Pons (tissue), 1 donor: Measurements from ENCODE around the gene SLC2A4RG.
"Not testable (repeated sequence)": the region's sequence is repeated elsewhere in the genome, so short reads cannot be mapped to it uniquely, and the experiment has no call there.

Experiments
- DNase-seq: peaks from one replicate; pipeline ENCODE4 v3.0.0-alpha.2; 2016; ENCODE audit warnings: low spot score

SLC2A4RG gene

DNA sequence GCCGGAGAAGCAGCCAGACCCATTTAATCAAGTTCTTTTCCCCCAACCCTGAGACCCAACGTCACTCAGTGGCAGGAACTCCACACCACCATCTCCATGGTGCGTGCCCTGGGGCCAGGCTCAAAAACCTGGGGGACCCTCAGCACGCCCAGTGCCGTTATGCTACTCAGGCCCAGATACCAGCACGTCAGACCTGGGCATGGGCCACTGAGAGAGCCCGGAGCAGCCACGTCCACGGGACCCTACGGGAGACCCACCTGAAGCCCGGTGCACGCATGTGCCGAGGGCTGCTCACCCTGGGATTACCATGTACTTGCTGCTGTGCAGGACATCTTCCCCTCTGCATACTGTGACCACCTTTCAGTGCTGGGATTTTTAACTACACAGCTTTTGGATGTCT lies 13.8 kb downstream of the SLC2A4RG start:
- no peak for DNase-seq

DNA sequence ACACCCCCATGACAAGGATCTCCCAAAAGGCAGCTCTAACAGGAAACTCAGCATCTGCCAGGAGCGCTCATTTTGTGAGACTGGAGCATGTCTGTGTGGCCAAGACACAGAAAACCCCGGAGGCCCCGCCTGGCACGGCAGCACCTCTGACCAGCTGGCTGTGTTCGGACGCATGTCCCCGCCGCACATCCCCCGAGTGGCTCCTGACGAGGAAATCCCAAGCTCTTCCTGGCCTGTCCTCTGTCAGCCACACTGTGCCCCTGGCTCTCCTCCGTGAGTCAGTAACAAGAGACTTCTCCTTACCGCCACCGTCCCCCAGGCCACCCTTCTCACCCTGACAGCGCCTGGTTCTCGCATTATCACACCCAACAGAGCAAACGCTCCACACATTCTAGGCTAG lies 14.4 kb downstream of the SLC2A4RG start:
- DNase-seq, result no peak

DNA sequence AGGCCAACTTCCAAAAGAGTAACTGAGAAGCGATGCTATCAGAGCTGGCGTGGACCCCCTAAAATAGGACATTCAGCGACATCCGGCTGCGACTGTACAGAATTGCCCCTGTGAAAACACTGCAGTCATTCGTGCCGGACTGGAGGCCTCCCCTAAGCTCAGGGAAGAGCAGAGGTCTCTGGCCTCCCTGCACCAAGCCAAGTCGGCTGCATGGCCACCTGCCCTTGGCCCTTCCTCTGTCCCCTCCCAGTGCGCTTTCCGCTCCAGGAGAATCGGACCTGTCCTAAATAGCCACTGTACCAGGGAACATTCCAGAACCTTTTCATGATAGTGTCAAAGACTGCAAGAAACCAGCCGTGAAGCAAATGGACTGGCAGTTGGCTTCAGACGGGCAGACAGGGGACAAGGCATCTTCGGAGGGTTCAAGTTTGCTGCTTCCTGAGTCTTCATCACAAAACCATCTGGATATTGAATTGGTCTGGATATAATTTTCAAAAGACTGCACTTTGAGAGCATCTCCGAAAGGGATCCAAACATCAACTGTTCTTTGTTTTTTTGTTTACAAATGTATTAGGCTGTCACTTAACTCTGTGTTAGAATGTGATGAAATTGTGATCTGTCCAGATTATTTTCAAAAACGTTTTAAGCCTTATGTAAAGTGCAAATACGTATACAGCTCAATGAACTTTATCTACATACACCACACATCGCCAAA lies 16.5 kb downstream of the SLC2A4RG start:
- no peak for DNase-seq

DNA sequence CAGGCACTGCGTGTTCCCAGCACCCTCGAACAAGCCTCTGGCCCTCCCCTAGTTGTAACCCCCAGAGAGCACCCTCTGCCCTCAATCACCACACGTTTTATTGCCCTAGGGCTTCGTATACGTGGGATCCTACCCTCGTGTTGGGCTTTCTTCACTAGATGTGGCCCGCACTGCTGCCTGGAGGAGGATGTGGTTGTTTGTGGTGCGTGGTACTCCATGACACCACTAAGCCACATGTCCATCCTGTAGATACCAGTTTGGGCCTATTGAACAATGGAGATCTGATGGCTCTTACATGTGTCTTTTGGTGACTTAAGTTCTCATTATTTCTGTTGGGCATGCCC lies 17.0 kb downstream of the SLC2A4RG start:
- DNase-seq, result no peak

DNA sequence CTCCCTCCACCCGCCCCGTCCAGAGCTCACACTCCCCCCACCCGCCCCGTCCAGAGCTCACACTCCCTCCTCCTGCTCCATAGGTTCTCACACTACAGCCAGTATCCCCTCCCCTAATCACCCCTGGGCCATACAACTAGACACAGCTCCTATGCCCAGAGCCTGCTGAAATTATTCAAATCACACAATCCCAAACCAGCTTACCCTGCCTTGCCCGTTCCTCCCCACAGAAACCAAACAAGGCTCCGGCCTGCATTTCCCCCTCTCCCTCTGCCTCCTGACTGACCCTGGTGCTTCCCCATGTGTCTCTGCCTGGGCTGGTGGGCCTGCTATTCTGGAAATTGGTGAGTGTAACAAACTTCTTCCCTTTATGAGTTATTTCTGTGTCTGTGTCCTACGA lies 18.6 kb downstream of the SLC2A4RG start:
- no peak for DNase-seq

DNA sequence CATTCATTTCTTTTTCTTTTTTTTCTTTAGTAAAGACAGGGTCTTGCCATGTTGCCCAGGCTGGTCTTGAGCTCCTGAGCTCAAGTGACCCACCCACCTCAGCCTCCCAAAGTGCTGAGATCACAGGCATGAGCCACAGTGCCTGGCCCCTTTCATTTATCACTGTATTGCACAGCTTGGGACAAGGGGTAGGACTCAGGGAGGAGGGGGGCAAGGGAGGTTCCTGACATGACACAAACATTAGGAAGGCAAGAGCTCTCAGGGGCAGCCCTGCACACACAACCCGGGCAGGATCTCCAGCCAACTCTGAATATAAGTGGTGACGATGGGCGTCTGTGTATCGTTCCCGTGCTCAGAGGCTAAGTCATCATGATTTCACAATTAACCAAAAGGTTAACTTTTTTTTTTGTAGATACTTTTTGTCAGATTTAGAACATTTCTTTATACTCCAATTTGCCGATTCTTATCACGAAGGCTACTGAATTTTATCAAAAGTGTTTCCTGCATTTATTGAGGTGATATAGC lies 19.9 kb downstream of the SLC2A4RG start:
- no peak for DNase-seq

DNA sequence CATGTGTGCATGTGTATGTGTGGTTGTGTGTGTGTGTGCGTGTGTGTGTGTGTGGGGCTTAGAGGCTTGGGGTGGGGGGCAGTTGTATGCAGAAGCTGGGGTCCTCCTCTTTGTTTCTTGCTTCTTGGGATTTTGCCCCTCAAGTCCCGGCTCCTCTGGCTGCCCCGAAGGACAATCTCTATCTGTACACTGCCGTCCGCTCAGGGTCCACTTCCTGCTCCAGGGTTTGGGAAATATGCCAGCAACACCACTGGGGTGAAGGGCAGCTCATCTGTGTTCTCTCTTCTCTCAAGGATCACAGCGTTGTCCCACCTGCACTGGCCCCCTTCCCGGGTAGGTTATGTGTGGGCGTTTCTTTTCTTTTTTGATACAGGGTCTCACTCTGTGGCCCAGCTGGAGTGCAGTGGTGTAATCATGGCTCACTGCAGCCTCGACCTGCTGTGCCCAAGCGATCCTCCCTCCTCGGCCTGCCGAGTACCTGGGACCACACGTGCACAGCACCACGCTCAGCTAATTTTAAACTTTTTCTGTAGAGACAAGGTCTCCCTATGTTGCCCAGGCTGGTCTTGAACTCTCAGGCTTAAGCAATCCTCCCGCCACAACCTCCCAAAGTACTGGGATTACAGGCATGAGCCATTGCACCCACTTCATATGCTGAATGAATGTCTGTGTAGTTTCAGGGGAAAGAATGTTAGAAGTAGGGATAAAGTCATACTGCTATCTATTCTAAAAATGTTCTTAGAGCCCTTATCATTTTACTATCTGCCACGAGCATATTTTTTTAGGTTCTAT lies 25.7 kb downstream of the SLC2A4RG start:
- no peak for DNase-seq

DNA sequence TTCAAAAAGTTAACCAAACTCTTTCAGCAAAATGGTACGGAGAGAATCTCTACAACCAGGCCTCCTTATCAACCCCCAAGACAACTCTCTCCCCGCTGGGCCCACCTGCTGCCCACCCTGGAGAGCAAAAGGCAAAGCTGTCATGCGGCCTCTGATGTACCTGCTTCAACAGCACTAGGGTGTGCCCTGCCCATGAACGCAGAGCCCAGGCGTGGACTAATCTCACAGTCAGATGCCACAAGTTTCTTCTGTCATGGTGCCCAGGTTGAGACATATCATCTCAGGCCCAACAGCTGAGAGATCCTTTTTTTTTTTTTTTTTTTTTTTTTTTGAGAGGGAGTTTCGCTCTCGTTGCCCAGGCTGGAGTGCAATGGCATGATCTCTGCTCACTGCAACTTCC lies 26.3 kb downstream of the SLC2A4RG start:
- DNase-seq, result no peak

DNA sequence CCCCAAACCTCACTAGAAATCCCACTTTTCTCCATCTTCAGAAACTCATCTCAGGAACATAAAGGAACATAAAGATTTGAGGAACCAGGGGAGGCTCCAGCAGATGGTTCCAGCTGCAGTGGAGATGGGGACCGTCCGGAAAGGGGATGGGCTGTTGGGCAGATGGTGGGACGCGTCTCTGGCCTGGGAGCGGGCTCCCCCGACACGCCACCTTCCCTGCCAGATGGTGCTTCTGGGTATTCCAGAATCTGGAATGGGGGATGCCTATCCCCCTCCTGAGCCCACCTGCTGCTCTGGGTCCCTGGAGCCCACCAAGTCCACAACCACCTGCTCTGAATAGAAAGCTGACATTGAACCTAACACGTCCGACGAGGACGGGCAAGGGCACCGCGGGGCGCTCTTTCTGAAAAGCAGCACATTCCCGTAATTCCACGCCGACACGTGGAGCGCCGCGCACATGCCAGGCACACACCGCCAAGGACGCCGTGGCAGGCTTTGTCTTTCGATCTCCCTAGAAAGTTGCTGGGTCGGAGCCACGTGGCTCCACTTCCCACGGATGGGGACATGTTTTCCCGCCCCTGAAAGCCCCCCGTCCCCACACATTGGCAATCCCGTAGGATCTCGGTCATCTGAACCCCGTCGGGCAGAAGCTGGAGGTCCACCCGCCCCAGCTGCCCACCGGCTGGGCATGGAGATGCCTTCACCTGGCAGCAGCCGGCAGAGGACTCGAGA lies 27.3 kb downstream of the SLC2A4RG start:
- no peak for DNase-seq

DNA sequence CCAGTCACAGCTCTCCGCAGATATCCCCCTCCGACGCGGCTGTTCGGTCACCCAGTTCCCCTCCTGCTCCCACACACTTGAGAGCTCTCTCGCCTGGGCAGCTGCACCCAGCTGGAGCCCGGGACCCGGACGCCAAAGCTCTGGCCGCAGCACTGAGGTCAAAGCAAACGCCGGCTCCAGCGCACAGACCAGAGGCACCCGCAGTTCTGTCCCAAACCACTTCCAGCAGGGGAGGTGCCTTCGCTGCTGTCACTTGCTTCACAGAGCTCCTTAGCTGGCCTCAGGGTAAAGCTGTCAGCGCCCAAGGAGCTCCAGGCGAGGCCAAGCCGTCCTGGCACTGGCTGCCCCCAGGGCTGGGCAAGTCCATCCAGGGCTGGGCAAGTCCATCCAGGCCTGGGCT lies 27.9 kb downstream of the SLC2A4RG start:
- DNase-seq, result no peak

DNA sequence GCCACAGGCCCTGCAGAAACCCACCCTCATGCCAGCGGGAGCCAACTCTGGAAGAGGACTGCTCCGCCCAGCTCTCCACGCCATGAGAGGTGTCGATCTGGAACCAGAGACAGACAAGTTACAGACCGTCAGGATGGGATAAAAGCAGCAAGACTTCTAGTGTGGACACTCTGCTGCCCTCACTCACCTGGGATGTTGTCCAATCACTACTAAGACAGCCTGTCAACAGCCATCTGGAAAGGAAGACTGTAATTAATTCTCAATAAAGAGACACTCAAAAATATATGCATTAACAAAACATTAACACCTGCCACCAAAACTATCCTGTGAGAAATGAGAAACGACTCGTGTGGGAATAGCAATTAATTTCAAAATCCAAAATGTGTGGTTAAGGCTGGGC lies 28.3 kb downstream of the SLC2A4RG start:
- no peak for DNase-seq

DNA sequence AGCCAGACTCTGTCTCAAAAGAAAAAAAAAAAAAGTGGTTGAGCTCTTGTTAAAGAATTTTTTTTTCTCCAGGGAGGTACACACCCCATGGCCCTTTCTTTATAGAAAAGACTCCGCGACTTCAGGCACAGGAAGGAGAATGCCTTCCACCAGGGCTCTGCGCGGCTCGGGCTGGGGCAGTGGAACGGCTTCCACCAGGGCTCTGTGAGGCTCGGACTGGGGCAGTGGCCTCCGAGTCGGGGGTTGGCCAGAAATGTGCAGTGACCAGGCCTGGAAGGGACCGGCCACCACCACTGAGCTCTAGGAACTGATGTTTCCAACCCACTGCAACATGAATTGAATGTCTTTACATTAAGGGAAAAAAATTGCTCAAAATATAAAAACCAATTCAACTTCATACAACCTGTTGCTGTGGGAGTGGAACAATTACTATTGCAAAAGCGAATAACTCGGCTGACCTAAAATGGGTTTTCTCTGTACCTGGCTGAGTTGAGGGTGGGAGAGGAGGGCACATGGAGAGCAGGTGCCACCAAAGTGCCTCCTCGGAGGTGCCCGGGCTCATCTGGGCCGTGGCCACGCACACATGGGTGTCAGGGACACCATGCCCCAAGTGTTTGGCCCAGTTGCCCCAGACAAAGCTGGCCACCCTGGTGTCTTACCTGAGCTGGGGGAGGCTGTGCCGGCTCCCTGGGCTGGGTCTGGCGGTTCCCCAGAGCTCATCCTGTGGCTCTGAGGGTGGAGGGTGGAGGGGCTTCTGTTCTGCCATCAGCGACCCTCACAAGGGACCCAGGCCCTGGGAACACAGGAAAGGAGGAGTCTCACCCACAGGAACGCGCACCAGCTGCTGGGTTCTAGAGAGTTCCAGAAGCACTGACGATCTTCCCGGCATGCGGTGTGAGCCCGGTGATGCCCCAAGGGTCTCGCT lies 29.3 kb downstream of the SLC2A4RG start:
- no peak for DNase-seq

DNA sequence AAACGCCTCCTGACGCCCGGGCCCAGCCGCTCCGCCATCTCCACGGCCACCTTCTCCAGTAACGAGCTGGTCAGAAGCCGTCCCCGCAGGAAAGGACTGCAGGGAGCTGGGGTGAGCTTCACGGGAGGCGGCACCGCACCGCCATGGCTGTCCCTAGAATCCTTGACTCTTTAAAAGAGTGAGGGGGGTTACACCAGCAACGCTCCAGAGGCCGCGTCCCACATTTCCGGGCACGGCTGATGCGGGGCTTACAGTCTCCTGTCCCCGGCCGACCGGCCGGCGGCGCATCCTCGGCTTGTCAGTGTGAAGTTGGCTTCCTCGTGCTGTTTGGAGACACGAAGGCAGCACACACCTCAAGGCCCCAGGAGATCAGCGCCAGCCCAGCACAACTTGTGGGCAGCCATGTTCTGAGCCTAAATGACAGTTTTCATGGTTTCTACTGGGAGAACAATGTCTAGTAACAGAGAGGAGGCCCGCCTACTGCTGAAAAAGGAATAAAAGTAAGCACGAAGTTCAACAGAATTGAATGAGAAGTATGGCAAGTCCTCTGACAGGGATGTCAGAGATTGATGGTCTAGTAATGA lies 30.4 kb downstream of the SLC2A4RG start:
- DNase-seq, result no peak

DNA sequence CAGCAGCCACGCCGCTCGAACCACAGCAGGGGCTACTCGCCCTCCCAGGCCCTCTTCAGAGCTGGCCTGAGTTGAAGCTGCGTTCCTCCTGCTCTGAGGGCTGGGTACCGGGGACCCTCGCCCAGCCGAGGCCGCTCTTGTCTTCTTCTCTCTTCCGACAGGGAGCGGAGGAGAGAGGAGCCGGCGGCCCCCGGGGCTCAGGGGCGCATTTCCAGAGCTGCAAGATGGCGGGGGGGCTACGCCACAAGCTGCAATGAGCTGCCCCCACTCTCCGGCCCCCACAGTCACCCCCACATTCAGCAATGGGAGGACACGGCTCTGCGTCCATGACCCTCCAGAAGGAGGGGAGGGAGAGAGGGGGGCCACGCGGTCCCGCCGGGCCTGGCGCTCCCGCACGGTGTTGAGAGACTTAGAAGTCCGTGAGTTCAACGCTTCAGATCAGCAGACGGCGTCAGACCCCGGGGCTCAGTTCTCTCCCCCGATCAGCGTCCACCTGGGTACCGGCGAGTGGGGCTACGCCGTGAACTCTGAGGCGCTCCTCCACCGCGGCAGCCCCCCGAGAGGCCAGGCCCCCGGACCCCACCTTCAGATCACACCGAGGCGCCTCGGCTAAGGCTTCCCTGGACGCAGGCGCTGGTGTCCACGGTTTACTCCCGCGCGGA lies 31.6 kb downstream of the SLC2A4RG start:
- no peak for DNase-seq

DNA sequence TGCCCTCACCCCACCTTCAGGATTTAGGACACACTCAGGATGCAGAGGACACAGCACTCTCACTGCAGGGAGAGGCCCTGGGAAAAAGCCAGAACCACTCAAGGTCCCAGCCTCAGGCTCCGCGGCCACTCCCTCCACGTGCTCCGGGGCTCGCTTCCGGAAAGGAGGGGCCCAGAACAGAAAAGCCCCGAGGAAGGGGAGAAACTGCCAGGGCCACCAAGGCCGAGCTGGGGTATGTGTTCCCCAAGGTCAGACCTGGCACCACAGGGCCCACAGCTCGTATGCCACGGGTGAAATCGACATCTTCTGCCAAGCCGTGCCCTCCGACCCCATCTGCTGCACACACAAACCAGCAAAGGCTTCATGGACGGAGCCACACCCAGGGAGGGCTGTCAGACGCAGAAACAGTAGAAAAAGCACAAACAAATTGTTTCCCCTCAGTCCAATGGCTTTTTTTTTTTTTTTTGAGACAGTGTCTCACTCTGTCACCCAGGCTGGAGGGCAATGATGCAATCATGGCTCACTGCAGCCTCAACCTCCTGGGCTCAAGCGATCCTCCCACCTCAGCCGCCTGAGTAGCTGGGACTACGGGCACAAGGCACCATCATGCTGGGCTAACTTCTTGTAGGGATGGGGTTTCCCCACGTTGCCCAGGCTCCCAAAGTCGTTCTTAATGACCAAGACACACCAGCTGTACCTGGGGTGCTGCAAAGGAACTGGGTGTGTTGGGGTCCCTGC lies 33.4 kb downstream of the SLC2A4RG start:
- no peak for DNase-seq

DNA sequence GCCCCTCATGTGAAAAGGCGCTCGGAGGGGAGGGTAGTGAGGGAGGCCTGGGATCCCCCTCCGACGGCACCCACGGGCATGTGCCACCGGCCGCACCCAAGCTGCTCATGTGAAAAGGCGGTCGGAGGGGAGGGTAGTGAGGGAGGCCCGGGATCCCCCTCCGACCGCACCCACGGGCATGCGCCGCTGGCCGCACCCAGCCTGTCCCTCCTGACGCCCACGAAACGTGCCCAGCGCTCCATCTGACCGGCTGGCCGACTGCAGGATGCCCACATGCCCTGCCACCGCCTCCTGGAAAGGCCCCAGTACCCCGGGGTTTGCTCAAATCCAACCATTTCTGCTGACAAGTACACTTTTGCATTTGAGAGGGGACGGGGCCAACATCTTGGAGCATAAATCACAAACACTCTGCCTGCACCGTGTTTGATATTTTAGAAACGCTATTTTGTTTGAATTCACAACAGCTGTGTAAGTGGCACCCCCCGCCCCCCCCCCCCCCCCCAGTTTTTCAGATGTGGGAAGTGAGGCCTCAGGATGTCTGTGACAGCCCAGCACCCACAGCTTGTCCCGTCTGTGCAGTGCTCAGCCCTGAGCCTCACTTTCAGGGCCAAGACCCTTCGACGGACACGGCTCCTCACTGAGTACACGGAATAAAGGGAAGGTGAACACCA lies 34.1 kb downstream of the SLC2A4RG start:
- no peak for DNase-seq

DNA sequence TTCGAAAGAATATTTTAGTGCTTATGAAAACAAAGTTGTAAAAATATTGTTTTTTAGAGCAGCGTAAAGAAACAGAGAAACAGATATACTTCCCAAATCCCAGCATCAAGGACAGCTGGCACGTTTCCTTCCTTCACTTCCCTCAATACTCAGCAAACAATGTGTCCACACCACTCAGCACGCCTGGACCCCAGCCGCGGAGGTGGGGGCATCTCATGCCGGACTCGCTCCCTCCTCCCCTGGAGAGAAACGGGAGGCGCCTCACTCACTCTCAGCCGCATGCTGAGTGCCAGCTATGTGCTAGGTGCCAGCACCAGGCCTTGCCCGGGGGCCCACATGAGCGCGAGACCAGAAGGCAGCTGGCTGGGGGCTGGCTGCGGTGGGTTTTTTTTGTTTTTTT lies 34.7 kb downstream of the SLC2A4RG start:
- DNase-seq, result no peak

DNA sequence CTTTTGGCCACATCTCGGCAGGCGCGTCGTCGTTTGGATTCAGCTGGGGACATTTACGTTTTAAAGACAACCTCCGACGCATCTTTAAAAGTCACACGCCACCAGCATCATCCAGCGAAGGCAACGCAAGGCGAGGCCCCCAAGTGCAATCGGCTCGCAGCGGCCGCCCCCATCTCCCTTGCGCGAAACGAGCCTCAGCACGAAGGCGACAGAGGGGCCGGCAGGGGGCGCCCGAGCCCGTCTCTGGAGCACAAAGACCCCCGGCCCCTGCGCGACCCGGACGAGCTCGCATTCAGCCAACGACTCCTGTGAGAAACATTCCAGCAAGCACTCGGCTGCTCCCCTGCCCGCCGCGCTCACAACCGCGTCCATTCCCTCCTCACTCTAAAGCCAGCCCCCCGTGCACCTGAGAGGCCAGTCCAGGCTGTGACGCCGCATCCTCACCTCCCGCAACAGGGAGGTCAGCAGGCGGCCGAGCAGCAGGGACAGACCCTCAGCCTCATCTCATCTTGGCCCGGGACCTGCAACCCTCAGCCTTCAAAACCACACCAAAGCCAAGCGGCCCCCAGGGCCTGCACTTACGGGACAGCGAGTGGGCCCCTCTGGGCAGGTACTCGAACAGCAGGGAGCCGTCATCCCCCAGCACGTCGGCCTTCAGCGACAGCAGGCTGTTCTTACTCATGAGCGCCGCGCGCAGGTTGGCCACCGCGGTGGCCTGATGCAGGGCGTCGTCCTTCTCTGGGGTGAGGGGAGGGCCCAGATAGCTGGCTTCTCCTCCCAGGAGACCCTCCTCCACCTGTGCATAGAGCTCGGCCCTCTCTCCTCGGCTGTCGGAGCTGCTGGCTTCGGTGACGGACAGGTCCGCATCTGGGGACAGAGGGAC lies 35.8 kb downstream of the SLC2A4RG start:
- DNase-seq, result no peak

DNA sequence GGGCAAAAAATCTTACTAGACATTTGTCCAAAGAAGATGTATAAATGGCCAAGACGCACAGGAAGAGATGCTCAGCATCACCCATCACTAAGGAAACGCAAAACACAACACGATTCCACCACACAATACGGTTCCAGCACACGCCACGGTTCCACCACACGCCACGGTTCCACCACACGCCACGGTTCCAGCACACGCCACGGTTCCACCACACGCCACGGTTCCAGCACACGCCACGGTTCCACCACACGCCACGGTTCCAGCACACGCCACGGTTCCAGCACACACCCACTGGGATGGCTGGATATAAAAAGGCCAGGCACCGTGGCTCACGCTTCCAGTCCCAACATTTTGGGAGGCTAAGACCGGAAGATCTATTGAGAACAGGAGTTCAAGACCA lies 37.3 kb downstream of the SLC2A4RG start:
- not testable (repeated sequence) for DNase-seq
